ENCODE measurements around the gene KPNA5.
"Not testable (repeated sequence)": the region's sequence is repeated elsewhere in the genome, so short reads cannot be mapped to it uniquely, and the experiment has no call there.

KPNA5 gene

GRCh38 chr6:116703888-116704287 lies 22.9 kb downstream of the KPNA5 start:
- DNase-seq = not testable (repeated sequence)

- DNase-seq = no peak
Observed at GRCh38 chr6:116705917-116706316, 24.9 kb downstream of the KPNA5 start.

DNA sequence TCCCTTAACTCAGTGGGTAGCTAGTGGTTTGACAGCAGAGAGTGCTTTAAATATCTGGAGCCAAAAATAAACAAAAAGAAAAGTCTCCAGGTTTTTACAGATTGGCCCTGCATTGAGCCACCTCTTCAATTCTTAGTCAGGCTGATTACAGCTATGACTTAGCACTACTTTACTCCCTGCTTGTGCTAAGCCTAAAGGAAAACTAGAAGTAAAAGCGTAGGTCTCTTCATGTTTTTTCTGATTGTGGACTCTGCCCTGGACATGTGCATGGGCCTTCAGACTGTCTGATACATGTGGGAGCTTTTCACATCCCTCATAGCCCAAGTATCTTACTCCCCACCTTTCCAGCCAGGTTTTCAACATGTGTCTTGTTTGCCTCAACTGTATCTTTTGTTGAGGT lies 33.3 kb downstream of the KPNA5 start:
- no peak for DNase-seq

DNA sequence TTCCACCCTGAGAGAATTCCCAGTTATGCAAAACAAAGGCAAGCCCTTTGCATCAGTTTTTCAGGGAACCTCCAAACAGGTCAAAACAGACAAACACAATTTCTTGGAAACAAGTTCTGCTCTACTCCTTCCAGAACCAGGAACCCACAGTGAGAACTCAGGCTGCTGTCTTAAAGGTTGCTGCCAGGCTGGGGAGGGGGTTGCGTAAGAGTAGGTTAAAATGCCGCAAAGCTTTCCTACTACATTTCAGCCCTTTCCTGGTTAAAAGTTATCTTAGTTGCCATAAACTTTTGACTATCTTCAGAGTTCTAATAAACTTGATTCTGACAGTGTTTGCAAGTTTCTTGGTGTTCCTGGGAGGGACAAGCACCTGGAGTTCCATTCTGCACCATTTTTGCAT lies 33.8 kb downstream of the KPNA5 start:
- no peak for DNase-seq

GRCh38 chr6:116726947-116727346 lies 45.9 kb downstream of the KPNA5 start:
- no peak for DNase-seq

DNA sequence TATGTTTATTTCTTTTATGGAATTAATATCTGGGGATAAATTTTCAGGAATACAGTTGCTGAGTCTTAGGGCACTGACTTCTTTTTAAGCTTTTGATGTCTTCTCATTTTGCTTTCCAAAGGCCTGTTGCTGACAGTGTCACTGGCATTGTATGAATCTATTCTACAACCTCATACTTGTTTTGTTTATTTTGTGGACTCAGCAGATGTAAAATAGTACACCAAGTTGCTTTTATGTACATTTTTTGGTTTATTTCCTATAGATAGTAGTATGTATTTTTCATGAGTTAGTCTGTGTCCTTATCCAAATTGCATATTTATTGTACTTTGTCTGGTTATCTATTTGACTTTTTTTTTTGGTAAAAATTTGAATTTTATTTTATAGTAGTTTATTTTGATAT lies 49.5 kb downstream of the KPNA5 start:
- DNase-seq = no peak

DNA sequence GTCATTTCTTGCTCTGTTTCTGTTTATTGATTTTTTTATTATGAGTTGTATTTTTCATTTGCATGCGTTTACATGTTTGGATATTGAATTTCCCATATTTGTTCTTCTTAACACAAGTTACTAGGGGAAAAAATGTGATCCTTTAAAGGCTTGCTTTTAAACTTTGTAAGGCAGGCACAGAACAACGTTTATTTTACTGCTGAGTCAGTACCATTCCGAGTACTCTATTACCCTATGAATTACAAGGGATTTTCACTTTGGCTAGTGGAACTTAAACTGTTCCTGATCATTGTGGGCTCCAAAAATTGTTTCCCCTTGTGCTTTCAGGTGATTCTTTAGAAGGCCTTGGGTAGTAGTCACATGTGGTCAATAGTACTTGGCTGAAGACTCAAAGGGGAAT lies 56.0 kb downstream of the KPNA5 start:
- DNase-seq = no peak

- DNase-seq = not testable (repeated sequence)
Observed at GRCh38 chr6:116740486-116740885, 59.5 kb downstream of the KPNA5 start.

GRCh38 chr6:116741571-116741970 lies 60.6 kb downstream of the KPNA5 start:
- DNase-seq = no peak

DNA sequence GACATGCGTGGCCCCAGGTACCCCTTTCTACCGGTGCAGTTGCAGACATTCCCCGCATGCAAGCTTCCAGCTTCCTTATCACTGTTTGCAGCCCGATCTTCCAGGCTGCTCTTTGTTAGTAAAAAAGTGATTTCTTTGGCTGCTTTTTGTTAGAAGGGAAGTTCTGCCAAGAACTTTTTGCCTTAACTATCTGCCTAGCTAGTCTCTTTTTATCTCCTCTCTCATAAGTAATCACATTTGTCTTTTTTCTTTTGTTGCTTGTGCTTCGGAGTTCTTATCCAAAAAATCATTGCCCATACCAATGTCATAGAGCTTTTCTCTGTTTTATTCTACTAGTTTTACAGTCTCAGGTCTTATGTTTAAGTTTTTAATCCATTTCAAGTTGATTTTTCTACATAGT lies 64.2 kb downstream of the KPNA5 start:
- DNase-seq = no peak

DNA sequence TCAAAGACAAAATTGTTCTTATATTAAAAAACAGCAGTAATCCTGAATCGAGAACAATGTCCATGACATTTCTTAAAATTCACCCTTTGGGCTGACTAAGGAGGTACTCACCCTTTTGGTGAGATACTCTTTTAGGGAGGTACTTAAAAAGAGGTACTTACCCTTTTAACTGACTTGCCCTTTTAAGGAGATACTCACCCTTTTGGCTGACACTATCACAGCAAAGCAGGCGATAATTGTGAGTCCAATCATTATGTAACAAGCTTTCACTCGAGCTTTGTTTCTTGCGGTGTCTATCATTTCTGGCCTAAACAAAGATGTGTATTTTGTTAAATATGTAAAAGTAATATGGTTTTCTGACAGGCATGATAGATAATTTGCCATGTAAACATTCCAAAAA lies 80.8 kb downstream of the KPNA5 start:
- no peak for DNase-seq

DNA sequence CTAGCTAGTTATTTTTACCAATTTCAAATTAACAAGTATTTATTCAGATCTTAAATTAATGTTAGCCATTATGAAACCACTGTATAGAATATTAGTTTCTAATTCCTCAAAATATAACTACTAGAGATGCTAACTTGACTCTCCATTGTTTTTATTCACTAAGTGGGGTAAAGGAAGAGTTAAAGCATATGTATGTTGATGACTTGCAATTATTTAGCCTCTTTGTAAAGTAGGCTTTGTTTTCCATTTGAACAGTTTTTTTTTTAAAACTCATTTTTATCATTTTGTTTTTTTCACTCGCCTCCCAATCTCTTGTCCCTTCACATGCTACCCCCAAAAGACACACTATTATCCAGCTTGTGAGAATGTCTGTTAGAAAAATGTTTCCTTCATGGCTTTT lies 81.2 kb downstream of the KPNA5 start:
- DNase-seq = no peak

- no peak for DNase-seq
Observed at GRCh38 chr6:116763048-116763447, 82.0 kb downstream of the KPNA5 start.

- no peak for DNase-seq
Observed at GRCh38 chr6:116763906-116764628, 83.1 kb downstream of the KPNA5 start.

DNA sequence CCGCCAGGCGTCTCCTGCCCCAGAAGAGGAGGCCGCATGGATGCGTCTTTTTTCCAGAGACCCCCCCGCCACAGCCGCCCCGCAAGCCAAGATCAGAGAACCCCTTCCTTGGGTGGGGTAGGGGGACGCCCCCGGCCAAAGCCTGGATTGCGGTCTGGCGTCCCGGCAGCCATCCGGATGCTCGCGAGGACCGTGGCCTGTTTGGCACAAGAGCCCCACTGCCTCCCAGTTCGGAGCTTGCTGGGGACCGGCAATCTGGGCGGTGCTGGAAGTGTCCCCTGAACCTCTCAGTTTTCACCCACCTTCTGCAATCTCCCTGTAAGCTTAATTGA lies 83.6 kb downstream of the KPNA5 start:
- no peak for DNase-seq

DNA sequence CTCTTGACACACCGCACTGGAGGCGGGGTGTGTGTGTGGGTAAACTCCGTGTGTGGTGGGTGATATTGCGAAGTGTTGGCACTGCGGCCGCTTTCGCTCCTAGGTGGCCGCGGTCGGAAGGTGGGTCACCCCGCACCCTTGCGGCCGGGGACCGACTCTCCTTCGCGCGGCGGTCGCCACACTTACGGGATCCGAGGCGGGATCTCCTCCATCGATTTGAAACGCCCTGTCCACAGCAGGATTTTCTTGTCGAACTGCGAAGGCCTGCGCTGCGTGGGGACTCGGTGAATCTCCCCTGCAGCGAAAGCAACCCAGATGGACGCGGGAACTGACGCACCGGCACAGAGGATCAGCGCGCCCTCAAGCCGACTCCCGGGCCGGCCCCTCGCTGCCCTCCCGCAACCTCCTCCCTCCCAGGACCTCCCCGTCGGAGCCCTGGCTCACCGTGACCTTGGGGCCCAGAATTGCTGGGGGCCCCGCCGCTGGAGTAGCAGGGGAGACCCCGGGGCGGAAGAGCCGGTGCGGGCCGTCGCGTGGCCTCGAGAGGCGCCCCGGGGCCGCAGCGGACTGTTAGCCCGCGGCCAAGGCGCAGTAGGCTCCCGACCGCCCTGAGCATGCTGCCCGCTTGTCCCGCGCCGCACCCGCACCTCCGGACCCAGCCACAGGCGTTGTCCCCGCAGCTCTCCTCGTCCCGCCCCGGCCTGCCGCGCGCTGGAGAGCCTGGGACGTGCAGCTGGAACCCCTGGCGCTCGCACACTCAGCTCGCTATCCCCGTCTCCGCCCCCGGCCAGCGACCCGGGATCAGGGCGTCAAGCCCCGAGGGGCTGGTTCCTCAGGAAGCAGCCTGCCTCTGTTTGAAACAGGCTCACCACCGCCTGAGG lies 84.2 kb downstream of the KPNA5 start, which contains the start of gene FAM162B:
Gene FAM162B (minus strand): TSS at position 759 of the 881 bp plus-strand sequence. CDS start 143 bp downstream, at position 616.
- no peak for DNase-seq

DNA sequence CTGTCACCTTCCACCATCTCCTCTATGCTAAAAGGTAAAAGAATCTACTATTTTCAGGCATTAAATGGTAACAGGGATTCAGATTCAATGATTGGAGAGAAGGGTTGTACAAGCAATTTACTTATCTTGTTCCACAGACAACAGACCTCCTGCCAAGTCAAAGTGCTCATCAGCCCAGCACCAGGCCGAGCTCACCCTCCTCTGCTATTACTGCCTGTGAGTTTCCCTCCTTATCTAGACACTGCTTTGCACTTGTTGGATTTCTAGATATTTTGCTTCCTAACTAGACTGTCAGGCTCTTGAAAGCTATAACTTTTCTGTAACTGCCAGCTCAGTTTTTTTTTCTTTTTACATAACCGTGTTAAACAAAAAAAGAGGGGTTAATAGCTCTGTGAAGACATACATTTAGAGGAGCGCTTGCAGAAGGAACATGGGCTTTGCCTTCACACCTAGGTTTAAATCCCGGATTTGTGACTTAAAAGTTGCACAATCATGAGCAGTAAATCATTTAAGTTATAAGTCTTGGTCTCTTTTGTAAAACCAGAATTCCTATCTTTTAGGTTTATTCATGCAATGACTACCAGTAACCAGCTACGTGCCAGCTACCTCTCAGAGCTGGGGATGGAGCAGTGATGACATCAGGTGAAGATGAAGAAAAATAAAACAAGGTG lies 85.6 kb downstream of the KPNA5 start:
- no peak for DNase-seq

GRCh38 chr6:116767715-116768114 lies 86.7 kb downstream of the KPNA5 start:
- no peak for DNase-seq

DNA sequence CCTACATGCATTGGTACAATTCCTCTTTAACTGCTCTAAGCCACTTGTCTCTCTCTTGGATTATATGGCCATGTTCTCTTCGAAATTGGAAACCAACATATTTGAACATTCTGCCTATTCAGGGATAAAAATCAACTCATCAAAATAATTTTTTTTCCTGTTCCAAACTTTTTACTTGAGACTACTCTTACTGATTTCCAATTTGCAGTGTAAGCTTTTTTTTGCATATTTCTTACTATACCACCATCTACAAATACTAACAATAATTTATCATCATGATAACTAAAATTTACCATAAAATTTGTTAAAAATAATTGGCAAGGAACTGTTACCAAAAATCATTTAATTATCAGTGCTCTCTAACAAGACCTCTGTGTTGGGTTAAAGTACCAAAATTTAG lies 91.4 kb downstream of the KPNA5 start:
- DNase-seq = no peak

DNA sequence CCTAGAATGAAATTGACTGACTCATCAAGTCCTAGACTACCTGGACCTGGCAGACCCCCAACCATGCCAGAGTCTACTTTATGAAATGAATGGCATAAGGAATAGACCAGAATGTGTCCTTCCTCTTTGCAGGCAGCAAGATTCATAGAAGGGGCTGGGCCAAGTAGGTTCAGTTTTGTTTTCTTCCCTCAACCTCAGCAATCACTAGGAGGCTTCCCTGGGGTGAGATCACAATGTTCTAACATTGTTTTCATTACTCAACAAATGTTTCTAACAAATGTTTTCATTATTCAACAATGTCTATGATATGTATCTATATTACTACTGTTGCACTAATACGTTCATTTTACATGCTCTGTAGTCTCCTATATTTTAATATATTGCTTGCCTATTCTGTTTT lies 92.9 kb downstream of the KPNA5 start:
- DNase-seq = no peak

- DNase-seq = no peak
Observed at GRCh38 chr6:116779573-116780164, 98.7 kb downstream of the KPNA5 start.

GRCh38 chr6:116783852-116784251 lies 102.8 kb downstream of the KPNA5 start:
- DNase-seq = no peak
